PC-9 (cell line): ENCODE measurements around the gene PBXIP1. TPM values are rescaled to one million over a fixed set of nuclear protein-coding genes. Genes with fewer than 3 reads are reported as not detected.

Experiments used
- BruUV-seq: library from RNA; stranded (reverse); fragments of 400-500 nt; replicated peaks from 2 replicates; lab custom pipeline; 2021; lab: Mats Ljungman, UMichigan
- CTCF ChIA-PET: fragments of 300-600 bp; sonication (Branson Sonifier 250); formaldehyde crosslinking; loops from one replicate; lab custom pipeline; 2022; ENCODE audit warnings: antibody characterized with exemption; lab: Charles Lee
- POLR2A ChIA-PET: fragments of 300-600 bp; sonication (Branson Sonifier 250); formaldehyde crosslinking; loops from one replicate; lab custom pipeline; 2022; ENCODE audit warnings: antibody characterized with exemption; ENCODE audit not compliant: unreplicated experiment; lab: Charles Lee
- DNase-seq, 2 experiments: peaks; one replicate each; pipeline versions ENCODE4 v3.0.0 to v3.0.0-alpha.2; 2015 to 2022; ENCODE audit warnings: mixed read lengths in 1 of 2
- H2AFZ ChIP-seq: fragments of 200-600 bp; sonication (generic); 2 replicates; pipeline ENCODE4 v1.8.1; 2017; ENCODE audit warnings: antibody characterized with exemption
- H3F3A ChIP-seq: fragments of 200-600 bp; sonication (generic); 2 replicates; pipeline ENCODE4 v1.8.1; 2017; ENCODE audit warnings: antibody characterized with exemption, mild to moderate bottlenecking, low read depth; ENCODE audit not compliant: insufficient read depth
- H3K27ac ChIP-seq: fragments of 200-600 bp; sonication (generic); 2 replicates; pipeline ENCODE4 v1.6.1; 2016; ENCODE audit warnings: mixed run types
- H3K27me3 ChIP-seq: fragments of 200-600 bp; sonication (generic); 2 replicates; pipeline ENCODE4 v1.6.1; 2016; ENCODE audit warnings: low read depth, mixed run types; ENCODE audit not compliant: insufficient read depth
- H3K36me3 ChIP-seq: fragments of 200-600 bp; sonication (generic); 2 replicates; pipeline ENCODE4 v1.6.1; 2016; ENCODE audit warnings: low read depth, mixed run types
- H3K4me1 ChIP-seq: fragments of 200-600 bp; sonication (generic); replicated peaks from 2 replicates; pipeline ENCODE4 v1.6.1; 2016; ENCODE audit warnings: mixed run types; ENCODE audit not compliant: insufficient read depth
- H3K4me2 ChIP-seq: fragments of 200-600 bp; sonication (generic); 2 replicates; pipeline ENCODE4 v1.6.1; 2017; ENCODE audit warnings: mixed run types
- H3K4me3 ChIP-seq: fragments of 200-600 bp; sonication (generic); 2 replicates; pipeline ENCODE4 v1.6.1; 2016; ENCODE audit warnings: mixed run types
- H3K79me2 ChIP-seq: fragments of 200-600 bp; sonication (generic); 2 replicates; pipeline ENCODE4 v1.6.1; 2017; ENCODE audit warnings: low read depth, mixed run types
- H3K9me2 ChIP-seq: fragments of 200-600 bp; sonication (generic); 2 replicates; pipeline ENCODE4 v1.8.1; 2017; ENCODE audit warnings: mild to moderate bottlenecking; ENCODE audit not compliant: insufficient read depth
- H3K9me3 ChIP-seq: fragments of 200-600 bp; sonication (generic); 2 replicates; pipeline ENCODE4 v1.8.1; 2016; ENCODE audit warnings: low read depth; ENCODE audit not compliant: insufficient read depth
- H4K20me1 ChIP-seq: fragments of 200-600 bp; sonication (generic); 2 replicates; pipeline ENCODE4 v1.8.1; 2017; ENCODE audit not compliant: insufficient read depth
- CTCF ChIP-seq: fragments of 200-600 bp; sonication (generic); conservative IDR thresholded peaks from 2 replicates; pipeline ENCODE4 v1.6.1; 2017; ENCODE audit warnings: mixed run types, antibody characterized with exemption, mild to moderate bottlenecking, moderate library complexity
- EZH2 ChIP-seq: fragments of 200-600 bp; sonication (generic); IDR thresholded peaks from 2 replicates; pipeline ENCODE4 v1.8.0; 2017; ENCODE audit warnings: antibody characterized with exemption, low read depth
- intact Hi-C: fragments of 100-400 bp; cut with micrococcal nuclease; formaldehyde crosslinking; loops from one replicate; pipeline ENCODE4 v1.10.0; 2022; ENCODE audit not compliant: unreplicated experiment
- total RNA-seq: library from RNA; stranded (reverse); gene quantifications from 2 replicates; pipeline ENCODE4 v1.2.3, GENCODE V29; 2021

PBXIP1 gene
- total RNA-seq, 1 experiment from 2014 or later: 40.2 TPM

GRCh38 chr1:154941333-154942013 lies 14.4 kb downstream of the PBXIP1 start:
- TF ChIP-seq EZH2: no peak
- no peak for TF ChIP-seq CTCF

GRCh38 chr1:154940651-154941194 lies 15.2 kb downstream of the PBXIP1 start:
- H3K36me3 ChIP-seq: no peaks in the 10 kb centered on the region
- peaks cover 5% of the 10 kb centered on the region; the same call in 1 of the 2 replicates for H3K79me2 ChIP-seq
- no peak overlapping the region for H2AFZ ChIP-seq
- ChIA-PET POLR2A (interaction anchor here (0.6 kb wide), 2 partner anchors 55 to 76 kb away, joined by 3 to 4 read pairs; no protein-coding TSS in a partner anchor), CTCF (interaction anchor here (0.6 kb wide), 1 partner anchor 24 kb away, joined by 3 read pairs; no protein-coding TSS in a partner anchor)
- H3K9me3 ChIP-seq: no peaks in the 10 kb centered on the region
- TF ChIP-seq CTCF (no peak), EZH2 (no peak)
- H3K27ac ChIP-seq: no peak overlapping the region
- no peaks in the 10 kb centered on the region for H4K20me1 ChIP-seq
- H3K4me2 ChIP-seq: no peak overlapping the region
- no peak for DNase-seq
- H3K9me2 ChIP-seq: no peaks in the 10 kb centered on the region
- peaks cover 18% of the 10 kb centered on the region; the same call in 1 of the 2 replicates for H3F3A ChIP-seq
- H3K4me1 ChIP-seq: peaks cover 44% of the 10 kb centered on the region
- H3K4me3 ChIP-seq: no peak overlapping the region
- no peaks in the 10 kb centered on the region for H3K27me3 ChIP-seq
- intact Hi-C loops: no loop called here
- BruUV-seq: no TSS peak

More at GRCh38 chr1:154941333-154942013, 14.4 kb downstream of the PBXIP1 start:
- no peaks in the 10 kb centered on the region for H3K27me3 ChIP-seq
- H3K79me2 ChIP-seq: no peaks in the 10 kb centered on the region
- H4K20me1 ChIP-seq: no peaks in the 10 kb centered on the region
- H3K4me1 ChIP-seq: peaks cover 39% of the 10 kb centered on the region
- no peak overlapping the region for H3K4me2 ChIP-seq
- CTCF ChIA-PET: interaction anchor here (0.6 kb wide), 1 partner anchor 23 kb away, joined by 3 read pairs; no protein-coding TSS in a partner anchor
- H3K4me3 ChIP-seq: no peak overlapping the region
- H3F3A ChIP-seq: peaks cover 18% of the 10 kb centered on the region; the same call in 1 of the 2 replicates
- no peak overlapping the region for H2AFZ ChIP-seq
- intact Hi-C loops: no loop called here
- no peaks in the 10 kb centered on the region for H3K9me3 ChIP-seq
- no TSS peak for BruUV-seq
- POLR2A ChIA-PET: no interaction called here
- no peak overlapping the region for H3K27ac ChIP-seq
- H3K9me2 ChIP-seq: no peaks in the 10 kb centered on the region
- no peaks in the 10 kb centered on the region for H3K36me3 ChIP-seq
- no peak for DNase-seq

- Histone ChIP-seq H3K9me2 (no peaks in the 10 kb centered on the region), H3K27me3 (no peaks in the 10 kb centered on the region), H3K9me3 (no peaks in the 10 kb centered on the region), H3K36me3 (no peaks in the 10 kb centered on the region), H2AFZ (no peak overlapping the region), H3K4me1 (peaks cover 46% of the 10 kb centered on the region), H3K4me2 (no peak overlapping the region), H3K27ac (no peak overlapping the region), H3K79me2 (peaks cover 5% of the 10 kb centered on the region; the same call in 1 of the 2 replicates), H3F3A (peaks cover 18% of the 10 kb centered on the region; the same call in 1 of the 2 replicates), H3K4me3 (no peak overlapping the region), H4K20me1 (no peaks in the 10 kb centered on the region)
- BruUV-seq: no TSS peak
- ChIA-PET POLR2A (interaction anchor here (0.6 kb wide), 2 partner anchors 55 to 77 kb away, joined by 3 to 4 read pairs; no protein-coding TSS in a partner anchor), CTCF (interaction anchor here (0.7 kb wide), 2 partner anchors 114 to 181 kb away, joined by 4 to 10 read pairs; no protein-coding TSS in a partner anchor)
- TF ChIP-seq CTCF: no peak
- no peak for TF ChIP-seq EZH2
- DNase-seq: no peak
- intact Hi-C loops: no loop called here
These were observed 15.7 kb downstream of the PBXIP1 start for GRCh38 chr1:154940213-154940560.
